GM20431 (cell line): ENCODE data around the gene RPS3A.
"Not testable (repeated sequence)": the region's sequence is repeated elsewhere in the genome, so short reads cannot be mapped to it uniquely, and the experiment has no call there.

Source experiments
- in situ Hi-C: fragments of 300-500 bp; cut with MseI, MboI; formaldehyde crosslinking; loops from one replicate; pipeline ENCODE4 v1.15.0; 2020; ENCODE audit warnings: low sequenced_read_pairs; ENCODE audit not compliant: unreplicated experiment

RPS3A gene

GRCh38 chr4:151110236-151110635 lies 10.8 kb downstream of the RPS3A start:
- in situ Hi-C loops: no loop called here

GRCh38 chr4:151114338-151114737 lies 14.9 kb downstream of the RPS3A start:
- in situ Hi-C loops: no loop called here

- in situ Hi-C loops: no loop called here
Measured at GRCh38 chr4:151114986-151115385, 15.6 kb downstream of the RPS3A start.

- in situ Hi-C loops: no loop called here
Measured at GRCh38 chr4:151117371-151117962, 18.0 kb downstream of the RPS3A start.

GRCh38 chr4:151129796-151130195 lies 30.4 kb downstream of the RPS3A start:
- in situ Hi-C loops: no loop called here

- in situ Hi-C loops: no loop called here
Measured at GRCh38 chr4:151133311-151133710, 33.9 kb downstream of the RPS3A start.

GRCh38 chr4:151136048-151136447 lies 36.6 kb downstream of the RPS3A start:
- in situ Hi-C loops: not testable (repeated sequence)

- in situ Hi-C loops: no loop called here
Measured at GRCh38 chr4:151139814-151140213, 40.4 kb downstream of the RPS3A start.

- in situ Hi-C loops: no loop called here
Measured at GRCh38 chr4:151142758-151143157, 43.3 kb downstream of the RPS3A start.

GRCh38 chr4:151143162-151143561 lies 43.7 kb downstream of the RPS3A start:
- in situ Hi-C loops: no loop called here

GRCh38 chr4:151143811-151144210 lies 44.4 kb downstream of the RPS3A start:
- in situ Hi-C loops: no loop called here

- in situ Hi-C loops: no loop called here
Measured at GRCh38 chr4:151144329-151145072, 45.1 kb downstream of the RPS3A start.

GRCh38 chr4:151147000-151147399 lies 47.6 kb downstream of the RPS3A start:
- in situ Hi-C loops: no loop called here

- in situ Hi-C loops: no loop called here
Measured at GRCh38 chr4:151148261-151148660, 48.8 kb downstream of the RPS3A start.

- in situ Hi-C loops: no loop called here
Measured at GRCh38 chr4:151150821-151151580, 51.6 kb downstream of the RPS3A start.

GRCh38 chr4:151152028-151152427 lies 52.6 kb downstream of the RPS3A start:
- in situ Hi-C loops: no loop called here

- in situ Hi-C loops: no loop called here
Measured at GRCh38 chr4:151153585-151153984, 54.2 kb downstream of the RPS3A start.
